Hepatocyte (in vitro differentiated cells): ENCODE measurements around the gene DNAH5.

ENCODE experiments used
- EZH2phosphoT487 ChIP-seq: fragments of 200-600 bp; sonication (generic); IDR thresholded peaks from one replicate; pipeline ENCODE4 v1.6.1; 2018; ENCODE audit warnings: antibody characterized with exemption, mild to moderate bottlenecking, low read depth, moderate library complexity; ENCODE audit not compliant: unreplicated experiment, severe bottlenecking
- TF ChIP-seq, protein P1 (sequence below): fragments of 200-600 bp; sonication (generic); IDR thresholded peaks from 2 replicates; pipeline ENCODE4 v1.5.1; 2016; ENCODE audit warnings: antibody characterized with exemption, mild to moderate bottlenecking; ENCODE audit not compliant: poor library complexity

DNA sequence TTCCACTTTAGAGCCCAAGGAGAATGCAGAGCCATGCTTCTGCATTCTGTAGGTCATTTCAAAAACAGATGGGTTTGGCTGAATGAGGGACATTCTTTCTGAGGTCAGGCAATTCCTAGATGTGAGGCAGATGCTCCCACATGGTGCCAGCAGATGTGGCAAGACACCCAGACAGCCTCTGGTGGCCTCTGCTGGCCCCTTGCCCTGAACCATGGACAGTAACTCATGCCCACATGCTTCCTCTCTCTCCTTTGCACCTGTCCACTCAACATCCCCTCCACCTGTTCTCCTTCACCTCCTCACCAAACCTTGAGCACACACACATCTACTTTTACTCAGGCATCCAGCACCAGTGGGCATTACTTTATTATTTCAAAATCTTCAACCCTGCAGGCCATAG is 252.3 kb downstream of the DNAH5 start:
- TF ChIP-seq, protein P1, sequence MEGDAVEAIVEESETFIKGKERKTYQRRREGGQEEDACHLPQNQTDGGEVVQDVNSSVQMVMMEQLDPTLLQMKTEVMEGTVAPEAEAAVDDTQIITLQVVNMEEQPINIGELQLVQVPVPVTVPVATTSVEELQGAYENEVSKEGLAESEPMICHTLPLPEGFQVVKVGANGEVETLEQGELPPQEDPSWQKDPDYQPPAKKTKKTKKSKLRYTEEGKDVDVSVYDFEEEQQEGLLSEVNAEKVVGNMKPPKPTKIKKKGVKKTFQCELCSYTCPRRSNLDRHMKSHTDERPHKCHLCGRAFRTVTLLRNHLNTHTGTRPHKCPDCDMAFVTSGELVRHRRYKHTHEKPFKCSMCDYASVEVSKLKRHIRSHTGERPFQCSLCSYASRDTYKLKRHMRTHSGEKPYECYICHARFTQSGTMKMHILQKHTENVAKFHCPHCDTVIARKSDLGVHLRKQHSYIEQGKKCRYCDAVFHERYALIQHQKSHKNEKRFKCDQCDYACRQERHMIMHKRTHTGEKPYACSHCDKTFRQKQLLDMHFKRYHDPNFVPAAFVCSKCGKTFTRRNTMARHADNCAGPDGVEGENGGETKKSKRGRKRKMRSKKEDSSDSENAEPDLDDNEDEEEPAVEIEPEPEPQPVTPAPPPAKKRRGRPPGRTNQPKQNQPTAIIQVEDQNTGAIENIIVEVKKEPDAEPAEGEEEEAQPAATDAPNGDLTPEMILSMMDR = no peak
- TF ChIP-seq EZH2phosphoT487 = no peak
